HG02884 (cell line): Measurements from ENCODE around the gene CHRDL1.

Experiments
- ATAC-seq: cut with Tn5 transposase; IDR thresholded peaks from one replicate; pipeline ENCODE4 v1.9.1; 2021; ENCODE audit warnings: mild to moderate bottlenecking, moderate library complexity; ENCODE audit not compliant: unreplicated experiment

CHRDL1 gene

GRCh38 chrX:110745288-110745687 is 50.3 kb downstream of the CHRDL1 start:
- no peak for ATAC-seq

GRCh38 chrX:110743679-110744340 is 51.8 kb downstream of the CHRDL1 start:
- peak; percentile 83 for ATAC-seq

GRCh38 chrX:110741213-110741796 is 54.3 kb downstream of the CHRDL1 start:
- no peak for ATAC-seq

- no peak for ATAC-seq
These were observed 60.6 kb downstream of the CHRDL1 start for GRCh38 chrX:110734894-110735541.

- no peak for ATAC-seq
These were observed 61.3 kb downstream of the CHRDL1 start for GRCh38 chrX:110734271-110734670.

GRCh38 chrX:110733166-110733565 is 62.5 kb downstream of the CHRDL1 start:
- ATAC-seq: no peak

- ATAC-seq: no peak
These were observed 63.4 kb downstream of the CHRDL1 start for GRCh38 chrX:110732266-110732665.

- no peak for ATAC-seq
These were observed 71.8 kb downstream of the CHRDL1 start for GRCh38 chrX:110723844-110724243.

GRCh38 chrX:110722135-110722534 is 73.5 kb downstream of the CHRDL1 start:
- no peak for ATAC-seq

GRCh38 chrX:110713666-110714065 is 82.0 kb downstream of the CHRDL1 start:
- ATAC-seq: no peak

GRCh38 chrX:110706446-110706845 is 89.2 kb downstream of the CHRDL1 start:
- ATAC-seq: no peak

- no peak for ATAC-seq
These were observed 92.0 kb downstream of the CHRDL1 start for GRCh38 chrX:110703641-110704040.

- no peak for ATAC-seq
These were observed 96.5 kb downstream of the CHRDL1 start for GRCh38 chrX:110699109-110699508.

- no peak for ATAC-seq
These were observed 96.9 kb downstream of the CHRDL1 start for GRCh38 chrX:110698696-110699095.

GRCh38 chrX:110692866-110693265 is 102.8 kb downstream of the CHRDL1 start:
- ATAC-seq: no peak

GRCh38 chrX:110691446-110691845 is 104.2 kb downstream of the CHRDL1 start:
- no peak for ATAC-seq

GRCh38 chrX:110684653-110685052 is 111.0 kb downstream of the CHRDL1 start:
- no peak for ATAC-seq

GRCh38 chrX:110683925-110684324 is 111.7 kb downstream of the CHRDL1 start:
- no peak for ATAC-seq

GRCh38 chrX:110678591-110678990 is 117.0 kb downstream of the CHRDL1 start:
- ATAC-seq: no peak

GRCh38 chrX:110675886-110676285 is 119.7 kb downstream of the CHRDL1 start:
- no peak for ATAC-seq

GRCh38 chrX:110671068-110671803 is 124.4 kb downstream of the CHRDL1 start:
- ATAC-seq: peak; percentile 93

GRCh38 chrX:110669572-110669971 is 126.0 kb downstream of the CHRDL1 start:
- no peak for ATAC-seq
